Measurements from ENCODE around the gene TNNT3.

The TNNT3 gene

DNA sequence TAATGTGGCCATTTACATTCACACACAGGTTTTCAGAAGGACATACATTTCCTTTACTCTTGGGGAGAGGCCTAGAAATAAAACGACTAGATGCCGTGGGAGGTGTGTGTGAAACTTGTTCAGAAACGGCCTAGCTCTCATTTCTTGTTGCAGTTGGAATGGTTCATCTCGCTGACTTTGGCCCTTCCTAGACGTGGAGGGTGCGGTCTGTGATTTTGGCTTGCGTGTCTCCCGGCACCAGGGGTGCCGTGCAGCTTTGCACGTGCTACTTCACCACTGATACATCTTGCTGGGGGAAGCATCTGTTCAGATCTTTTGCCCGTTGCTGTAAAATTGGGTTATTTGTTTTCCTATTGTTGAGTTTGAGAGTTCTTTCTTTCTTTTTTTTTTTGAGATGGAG is 24.7 kb upstream of the TNNT3 start:
- Mint-ChIP-seq H3K4me1 (peaks cover 22% of the 10 kb centered on the region), H3K27me3 (ENCODE audit: low read depth) (peaks cover 7% of the 10 kb centered on the region), H3K4me3 (no peak overlapping the region), H3K36me3 (ENCODE audit: low read depth) (no peaks in the 10 kb centered on the region), H3K9me3 (no peaks in the 10 kb centered on the region), H3K27ac (peak overlapping the region; percentile 93 to 94 (median 94))
- TF ChIP-seq CTCF (IDR thresholded peaks at IDR 0.05; ENCODE audit: unreplicated experiment in 3 of 3): no peak

DNA sequence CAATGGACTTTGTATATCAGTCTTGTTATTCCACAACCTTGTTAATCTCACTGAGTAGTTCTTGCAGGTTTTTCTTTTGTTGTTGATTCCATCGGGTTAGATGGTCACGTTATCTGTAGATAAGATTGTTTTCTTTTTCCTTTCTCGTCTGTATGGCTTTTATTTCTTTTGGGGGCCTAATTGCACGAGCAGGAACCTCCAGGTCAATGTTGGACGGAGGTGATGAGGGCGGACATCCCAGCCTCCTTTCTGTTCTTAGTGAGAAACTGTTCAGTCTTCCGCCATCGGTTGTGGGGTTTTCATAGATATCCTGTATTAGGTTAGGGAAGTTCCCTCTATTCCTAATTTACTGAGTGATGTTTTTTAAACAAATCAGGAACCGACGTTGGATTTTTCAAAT is 23.0 kb upstream of the TNNT3 start:
- no peak for TF ChIP-seq CTCF (IDR thresholded peaks at IDR 0.05; ENCODE audit: unreplicated experiment in 3 of 3)
- no peaks in the 10 kb centered on the region for H3K9me3 Mint-ChIP-seq
- H3K36me3 Mint-ChIP-seq (ENCODE audit: low read depth): no peaks in the 10 kb centered on the region
- peaks cover 11% of the 10 kb centered on the region for H3K27me3 Mint-ChIP-seq (ENCODE audit: low read depth)
- H3K4me3 Mint-ChIP-seq: no peak overlapping the region
- H3K27ac Mint-ChIP-seq: peak overlapping the region; percentile 64 to 94 (median 94)
- peaks cover 25% of the 10 kb centered on the region for H3K4me1 Mint-ChIP-seq

DNA sequence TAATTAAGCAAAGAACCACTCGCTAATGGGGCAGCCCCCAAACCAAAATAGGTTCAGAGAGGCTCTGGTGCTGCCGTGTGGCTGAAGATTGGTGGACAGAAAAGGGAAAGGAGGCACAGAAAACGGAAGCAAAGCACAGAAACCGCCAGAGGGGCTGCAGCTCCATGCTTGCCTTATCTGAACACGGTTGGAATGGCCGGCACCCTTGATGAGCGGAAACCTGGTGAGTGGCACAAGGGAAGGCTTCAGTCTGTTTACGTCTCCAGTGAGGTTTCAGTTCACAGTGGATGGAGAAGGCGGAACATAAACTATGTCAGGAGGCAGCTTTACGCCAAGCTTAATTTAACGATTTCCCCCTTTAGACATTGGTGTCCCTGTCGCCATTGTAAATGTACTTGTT is 22.6 kb upstream of the TNNT3 start:
- Mint-ChIP-seq H3K4me3 (no peak overlapping the region), H3K9me3 (no peaks in the 10 kb centered on the region), H3K27ac (peak overlapping the region in 1 of 3 experiments; percentile 94), H3K27me3 (ENCODE audit: low read depth) (peaks cover 12% of the 10 kb centered on the region), H3K4me1 (peaks cover 27% of the 10 kb centered on the region), H3K36me3 (ENCODE audit: low read depth) (no peaks in the 10 kb centered on the region)
- TF ChIP-seq CTCF (IDR thresholded peaks at IDR 0.05; ENCODE audit: unreplicated experiment in 3 of 3): no peak

DNA sequence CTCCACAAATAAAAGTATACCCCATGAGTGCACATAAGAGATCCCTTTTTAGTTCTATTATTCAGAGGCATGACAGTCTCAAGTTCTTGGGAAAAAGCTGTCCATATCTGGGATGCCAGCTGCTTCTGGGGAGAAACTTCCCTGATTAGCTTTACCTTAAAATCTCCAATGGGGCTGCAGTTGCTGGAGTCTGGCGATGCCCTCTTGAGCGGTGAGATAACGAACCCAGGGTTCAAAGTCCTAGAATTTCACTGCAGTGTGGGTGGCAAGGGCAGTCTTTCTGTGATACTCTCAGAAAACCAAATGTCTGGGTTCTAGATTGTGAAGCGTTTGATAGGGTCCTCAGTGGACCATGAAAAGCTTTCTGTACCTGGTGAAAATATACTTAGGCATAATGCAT is 20.4 kb upstream of the TNNT3 start:
- Mint-ChIP-seq H3K9me3 (no peaks in the 10 kb centered on the region), H3K4me3 (no peak overlapping the region), H3K4me1 (peaks cover 34% of the 10 kb centered on the region), H3K27ac (peak overlapping the region in 1 of 3 experiments; percentile 52), H3K27me3 (ENCODE audit: low read depth) (peaks cover 15% of the 10 kb centered on the region), H3K36me3 (ENCODE audit: low read depth) (no peaks in the 10 kb centered on the region)
- TF ChIP-seq CTCF (IDR thresholded peaks at IDR 0.05; ENCODE audit: unreplicated experiment in 3 of 3): no peak

DNA sequence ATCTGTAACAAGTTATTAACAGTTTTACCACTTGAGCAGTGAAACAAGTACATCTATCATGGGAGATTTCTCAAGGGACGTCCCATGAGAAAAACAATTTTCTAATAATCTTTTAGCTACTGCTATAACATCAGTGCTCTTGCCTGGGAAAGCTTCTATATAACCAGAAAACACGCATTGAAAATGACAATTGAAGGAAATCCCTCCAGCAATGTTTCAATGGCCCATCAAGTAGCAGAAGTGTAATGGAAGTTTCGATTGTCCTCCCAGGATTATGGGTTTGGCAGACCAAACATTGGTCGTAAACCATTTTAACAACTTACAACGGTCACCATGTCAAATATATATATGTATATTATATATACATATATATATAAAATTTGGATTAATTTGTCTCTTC is 19.8 kb upstream of the TNNT3 start:
- no peak for TF ChIP-seq CTCF (IDR thresholded peaks at IDR 0.05; ENCODE audit: unreplicated experiment in 3 of 3)
- peaks cover 30% of the 10 kb centered on the region for H3K4me1 Mint-ChIP-seq

DNA sequence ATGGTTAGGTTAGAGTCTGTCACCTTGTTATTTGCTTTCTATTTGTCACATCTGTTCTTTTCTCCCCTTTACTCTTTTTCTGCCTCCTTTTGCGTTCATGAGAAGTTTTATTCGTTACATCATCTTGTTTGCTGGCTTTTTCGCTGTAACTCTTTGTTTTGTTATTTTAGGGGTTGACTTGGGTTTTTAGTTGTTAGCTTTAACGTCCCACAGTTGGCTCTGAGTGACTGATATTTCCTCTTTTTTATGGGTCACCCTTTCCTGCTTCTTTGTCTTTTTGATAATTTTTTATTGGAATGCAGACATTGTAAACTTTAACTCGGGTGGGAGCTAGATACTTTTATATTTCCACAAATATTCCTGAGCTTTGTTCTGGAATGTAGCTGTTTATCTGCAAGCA is 13.3 kb upstream of the TNNT3 start:
- Mint-ChIP-seq H3K36me3 (ENCODE audit: low read depth) (no peaks in the 10 kb centered on the region), H3K27me3 (ENCODE audit: low read depth) (peaks cover 4% of the 10 kb centered on the region), H3K4me1 (peaks cover 46% of the 10 kb centered on the region), H3K4me3 (peak overlapping the region in 1 of 3 experiments; percentile 5), H3K27ac (peak overlapping the region; percentile 90 to 97 (median 91)), H3K9me3 (no peaks in the 10 kb centered on the region)
- no peak for TF ChIP-seq CTCF (IDR thresholded peaks at IDR 0.05; ENCODE audit: unreplicated experiment in 3 of 3)

More for the DNA sequence above, 19.8 kb upstream of the TNNT3 start:
- Mint-ChIP-seq H3K27ac (peak overlapping the region in 1 of 3 experiments; percentile 52), H3K4me3 (no peak overlapping the region), H3K9me3 (no peaks in the 10 kb centered on the region), H3K27me3 (ENCODE audit: low read depth) (peaks cover 15% of the 10 kb centered on the region), H3K36me3 (ENCODE audit: low read depth) (no peaks in the 10 kb centered on the region)
